HG02763 (cell line): Measurements from ENCODE around the gene PNPLA1.

Source experiments
- ATAC-seq: cut with Tn5 transposase; IDR thresholded peaks from one replicate; pipeline ENCODE4 v1.9.1; 2021; ENCODE audit warnings: mild to moderate bottlenecking, moderate library complexity; ENCODE audit not compliant: unreplicated experiment

The PNPLA1 gene

GRCh38 chr6:36314221-36315014, 44.6 kb downstream of the PNPLA1 start:
- ATAC-seq = no peak

GRCh38 chr6:36315921-36316320, 46.1 kb downstream of the PNPLA1 start:
- no peak for ATAC-seq

- ATAC-seq = no peak
Measured at GRCh38 chr6:36317623-36318022, 47.8 kb downstream of the PNPLA1 start.

- no peak for ATAC-seq
Measured at GRCh38 chr6:36318690-36319435, 49.0 kb downstream of the PNPLA1 start.

- no peak for ATAC-seq
Measured at GRCh38 chr6:36319436-36319762, 49.5 kb downstream of the PNPLA1 start.

- no peak for ATAC-seq
Measured at GRCh38 chr6:36319821-36320220, 50.0 kb downstream of the PNPLA1 start.

GRCh38 chr6:36320475-36320874, 50.6 kb downstream of the PNPLA1 start:
- no peak for ATAC-seq

GRCh38 chr6:36322591-36322990, 52.7 kb downstream of the PNPLA1 start:
- ATAC-seq = no peak

GRCh38 chr6:36323062-36323461, 53.2 kb downstream of the PNPLA1 start:
- no peak for ATAC-seq

GRCh38 chr6:36324191-36324590, 54.3 kb downstream of the PNPLA1 start:
- no peak for ATAC-seq

GRCh38 chr6:36324715-36325114, 54.9 kb downstream of the PNPLA1 start:
- no peak for ATAC-seq

GRCh38 chr6:36326356-36326995, 56.6 kb downstream of the PNPLA1 start:
- no peak for ATAC-seq

GRCh38 chr6:36327226-36327918, 57.5 kb downstream of the PNPLA1 start:
- ATAC-seq = no peak

GRCh38 chr6:36327919-36328236, 58.0 kb downstream of the PNPLA1 start:
- ATAC-seq = no peak

- ATAC-seq = no peak
Measured at GRCh38 chr6:36328600-36328999, 58.7 kb downstream of the PNPLA1 start.

GRCh38 chr6:36329798-36330291, 60.0 kb downstream of the PNPLA1 start:
- ATAC-seq = no peak

GRCh38 chr6:36330366-36330765, 60.5 kb downstream of the PNPLA1 start:
- no peak for ATAC-seq

GRCh38 chr6:36331381-36331780, 61.5 kb downstream of the PNPLA1 start:
- ATAC-seq = no peak

GRCh38 chr6:36333171-36333895, 63.5 kb downstream of the PNPLA1 start:
- no peak for ATAC-seq

GRCh38 chr6:36333931-36334725, 64.3 kb downstream of the PNPLA1 start:
- ATAC-seq = no peak
